Posterior vena cava (tissue), 2 donors: ENCODE measurements around the gene UTP18. TPM values are rescaled to one million over a fixed set of nuclear protein-coding genes. Genes with fewer than 3 reads are reported as not detected.
"Not testable (repeated sequence)": the region's sequence is repeated elsewhere in the genome, so short reads cannot be mapped to it uniquely, and the experiment has no call there.

Experiments
- DNase-seq: peaks from one replicate; pipeline ENCODE4 v3.0.0-alpha.2; 2020; ENCODE audit warnings: low spot score
- intact Hi-C, 2 donors: fragments of 100-400 bp; cut with DNase I; formaldehyde crosslinking; loops; one replicate each; pipeline versions ENCODE4 v1.14.1 to v1.14.2; 2022 to 2023
- total RNA-seq, 2 donors: library from RNA; stranded (reverse); fragmentation: NEBNext Ultra II Directional; extraction: Animal tissue kit (Norgen Biotek cat#: 25700); gene quantifications; one replicate each; pipeline ENCODE4 v1.2.1, GENCODE V29; 2021
- donor health status: DM: yes; HTN: yes; CAD: no.
- donor health status: DM: yes; HTN: yes; CAD: no.

UTP18 gene
- total RNA-seq, 2 donors from 2014 or later = 19.3 to 21.7 TPM

GRCh38 chr17:51319186-51319585 is 58.8 kb downstream of the UTP18 start:
- no peak for DNase-seq
- intact Hi-C loops = no loop called here

- intact Hi-C loops = no loop called here
- no peak for DNase-seq
Measured at GRCh38 chr17:51322390-51323029, 62.2 kb downstream of the UTP18 start.

GRCh38 chr17:51325471-51325870 is 65.1 kb downstream of the UTP18 start:
- DNase-seq = no peak
- intact Hi-C loops = no loop called here

GRCh38 chr17:51330861-51331503 is 70.6 kb downstream of the UTP18 start:
- intact Hi-C loops, DNase-seq: not testable (repeated sequence)

GRCh38 chr17:51335006-51335590 is 74.8 kb downstream of the UTP18 start:
- no peak for DNase-seq
- intact Hi-C loops = no loop called here

- intact Hi-C loops = no loop called here
- DNase-seq = no peak
Measured at GRCh38 chr17:51335883-51336822, 75.8 kb downstream of the UTP18 start.

- intact Hi-C loops = no loop called here
- no peak for DNase-seq
Measured at GRCh38 chr17:51341457-51341856, 81.1 kb downstream of the UTP18 start.

- intact Hi-C loops = no loop called here
- DNase-seq = no peak
Measured at GRCh38 chr17:51342257-51342656, 81.9 kb downstream of the UTP18 start.

GRCh38 chr17:51344532-51344931 is 84.2 kb downstream of the UTP18 start:
- intact Hi-C loops = no loop called here
- DNase-seq = no peak

GRCh38 chr17:51346218-51346982 is 86.1 kb downstream of the UTP18 start:
- intact Hi-C loops = loop anchor here in 1 of 2 donors (5.0 kb wide), 1 partner anchor 126 kb away; no protein-coding TSS in a partner anchor
- DNase-seq = no peak

Other genes starting within 250 kb of the UTP18 start
- gene SPAG9, start 139.7 kb upstream of the UTP18 start, total RNA-seq = 100 to 1,000 TPM in 1 of 2 donors, 10 to 100 TPM in 1; 88.4 to 126 TPM
- 10 to 100 TPM; 48.8 to 61.3 TPM for gene NME1, start 107.0 kb upstream of the UTP18 start, total RNA-seq
- gene NME2, start 94.1 kb upstream of the UTP18 start, total RNA-seq = 100 to 1,000 TPM; 388 to 432 TPM
- 1 to 10 TPM; 8.8 to 9.9 TPM for gene MBTD1, start 497 bp upstream of the UTP18 start, total RNA-seq